Liver (tissue), 9 donors: ENCODE measurements around the gene FAM193A. TPM values are rescaled to one million over a fixed set of nuclear protein-coding genes. Genes with fewer than 3 reads are reported as not detected.

ENCODE experiments used
- DNase-seq: peaks from one replicate; pipeline ENCODE4 v3.0.0-alpha.2; 2017; ENCODE audit warnings: low spot score
- H3K27ac ChIP-seq, 2 donors: one replicate each; pipeline ENCODE4 v1.7.0; 2013; ENCODE audit warnings: inconsistent platforms in 2 of 2, low read length in 2 of 2, control low read depth in 1 of 2, low read depth in 1 of 2, mild to moderate bottlenecking in 1 of 2
- H3K27me3 ChIP-seq, 4 donors: one replicate each; pipeline versions ENCODE4 v1.6.1 to v1.7.0; 2013; ENCODE audit warnings: low read length in 3 of 4, inconsistent platforms in 1 of 4, mild to moderate bottlenecking in 1 of 4, moderate library complexity in 1 of 4; ENCODE audit not compliant: control insufficient read depth in 4 of 4, insufficient read depth in 4 of 4
- H3K36me3 ChIP-seq, 4 donors: one replicate each; pipeline versions ENCODE4 v1.6.1 to v1.7.0; 2013; ENCODE audit warnings: low read length in 3 of 4, mild to moderate bottlenecking in 3 of 4, low read depth in 1 of 4, moderate library complexity in 1 of 4; ENCODE audit not compliant: control insufficient read depth in 4 of 4, insufficient read depth in 3 of 4
- H3K4me1 ChIP-seq, 4 donors: one replicate each; pipeline versions ENCODE4 v1.6.1 to v1.7.0; 2013; ENCODE audit warnings: low read length in 3 of 4, mild to moderate bottlenecking in 3 of 4, moderate library complexity in 1 of 4; ENCODE audit not compliant: control insufficient read depth in 4 of 4, insufficient read depth in 4 of 4
- H3K4me3 ChIP-seq, 3 donors: one replicate each; pipeline versions ENCODE4 v1.6.1 to v1.7.0; 2013; ENCODE audit warnings: low read length in 3 of 3, control low read depth in 1 of 3, low read depth in 1 of 3, mild to moderate bottlenecking in 1 of 3
- H3K9ac ChIP-seq, 2 donors: one replicate each; pipeline ENCODE4 v1.7.0; 2013; ENCODE audit warnings: low read length in 2 of 2, mild to moderate bottlenecking in 2 of 2, moderate library complexity in 2 of 2, control low read depth in 1 of 2, low read depth in 1 of 2
- H3K9me3 ChIP-seq, 4 donors: one replicate each; pipeline versions ENCODE4 v1.6.1 to v1.7.0; 2013; ENCODE audit warnings: low read length in 3 of 4; ENCODE audit not compliant: control insufficient read depth in 4 of 4
- EGR1 ChIP-seq, 2 donors: IDR thresholded peaks; 2 replicates each; pipeline ENCODE4 v1.6.1; 2016 to 2018; ENCODE audit warnings: antibody characterized with exemption in 2 of 2, low read depth in 2 of 2
- FOXA1 ChIP-seq: IDR thresholded peaks from 2 replicates; pipeline ENCODE4 v1.6.1; 2016; ENCODE audit warnings: antibody characterized with exemption
- FOXA2 ChIP-seq: IDR thresholded peaks from 2 replicates; pipeline ENCODE4 v1.6.1; 2016; ENCODE audit warnings: antibody characterized with exemption
- GABPA ChIP-seq, 2 donors: IDR thresholded peaks in 1 of 2; conservative IDR thresholded peaks in 1 of 2; 2 replicates each; pipeline ENCODE4 v1.6.1; 2016; ENCODE audit warnings: antibody characterized with exemption in 2 of 2, mild to moderate bottlenecking in 1 of 2, moderate library complexity in 1 of 2
- HNF4A ChIP-seq, 2 donors: conservative IDR thresholded peaks; 2 replicates each; pipeline ENCODE4 v1.6.1; 2016; ENCODE audit warnings: antibody characterized with exemption in 2 of 2, mild to moderate bottlenecking in 2 of 2
- JUND ChIP-seq, 2 donors: IDR thresholded peaks; 2 replicates each; pipeline ENCODE4 v1.6.1; 2016; ENCODE audit warnings: antibody characterized with exemption in 2 of 2
- NR2F2 ChIP-seq: IDR thresholded peaks from 2 replicates; pipeline ENCODE4 v1.6.1; 2016; ENCODE audit warnings: antibody characterized with exemption
- RAD21 ChIP-seq, 2 donors: IDR thresholded peaks; 2 replicates each; pipeline ENCODE4 v1.6.1; 2016; ENCODE audit warnings: antibody characterized with exemption in 2 of 2, mild to moderate bottlenecking in 2 of 2
- RXRA ChIP-seq, 2 donors: IDR thresholded peaks; 2 replicates each; pipeline ENCODE4 v1.6.1; 2017 to 2018; ENCODE audit warnings: antibody characterized with exemption in 2 of 2, mild to moderate bottlenecking in 1 of 2
- SP1 ChIP-seq: IDR thresholded peaks from 2 replicates; pipeline ENCODE4 v1.6.1; 2018; ENCODE audit warnings: antibody characterized with exemption, mild to moderate bottlenecking
- TAF1 ChIP-seq: conservative IDR thresholded peaks from 2 replicates; pipeline ENCODE4 v1.6.1; 2016; ENCODE audit warnings: antibody characterized with exemption, mild to moderate bottlenecking
- YY1 ChIP-seq: IDR thresholded peaks from 2 replicates; pipeline ENCODE4 v1.6.1; 2016; ENCODE audit warnings: antibody characterized with exemption, mild to moderate bottlenecking
- WGBS: extraction: QIAGEN DNeasy Blood & Tissue Kit; methylation state at CpG from one replicate; pipeline ENCODE4 v1.1.7; 2013; 5-methylcytosine and 5-hydroxymethylcytosine counted together
- polyA plus RNA-seq, 2 donors: library from polyadenylated mRNA; stranded (reverse) in 1 of 2; unstranded in 1 of 2; fragments of 200-250 nt in 1 of 2; fragments of >200 nt in 1 of 2; fragmentation: Nextera tagmentation in 1 of 2; extraction: Ambion mirVana in 1 of 2; gene quantifications; one replicate each; pipeline versions ENCODE4 v1.2.1 to v1.2.3, GENCODE V29; 2013 to 2015
- total RNA-seq, 2 donors: library from RNA; depleted of rRNA; stranded (reverse); fragments of >200 nt; gene quantifications; one replicate each; pipeline ENCODE4 v1.2.3, GENCODE V29; 2014
- TF ChIP-seq, protein P1 (sequence below): IDR thresholded peaks from 2 replicates; pipeline ENCODE4 v1.6.1; 2016; ENCODE audit warnings: antibody characterized with exemption
- TF ChIP-seq, protein P2 (sequence below): IDR thresholded peaks from 2 replicates; pipeline ENCODE4 v1.6.1; 2016; ENCODE audit warnings: antibody characterized with exemption
- TF ChIP-seq, protein P3 (sequence below): IDR thresholded peaks from 2 replicates; pipeline ENCODE4 v1.6.1; 2016; ENCODE audit warnings: antibody characterized with exemption, mild to moderate bottlenecking
- TF ChIP-seq, protein P4 (sequence below): IDR thresholded peaks from 2 replicates; pipeline ENCODE4 v1.6.1; 2016; ENCODE audit warnings: antibody characterized with exemption
- TF ChIP-seq, protein P5 (sequence below): fragments of 150-350 bp; IDR thresholded peaks from 2 replicates; pipeline ENCODE4 v1.5.1; 2017; ENCODE audit warnings: improper control_type of control experiment, low read depth, low read length; ENCODE audit not compliant: missing input control
- donor health status: healthy.
- donor health status: healthy.
- donor health status: healthy.
- donor health status: healthy.
- donor health status: healthy.

The FAM193A gene
- total and polyA plus RNA-seq, 4 donors, result 3.9 to 10.2 (median 7.0) TPM

DNA sequence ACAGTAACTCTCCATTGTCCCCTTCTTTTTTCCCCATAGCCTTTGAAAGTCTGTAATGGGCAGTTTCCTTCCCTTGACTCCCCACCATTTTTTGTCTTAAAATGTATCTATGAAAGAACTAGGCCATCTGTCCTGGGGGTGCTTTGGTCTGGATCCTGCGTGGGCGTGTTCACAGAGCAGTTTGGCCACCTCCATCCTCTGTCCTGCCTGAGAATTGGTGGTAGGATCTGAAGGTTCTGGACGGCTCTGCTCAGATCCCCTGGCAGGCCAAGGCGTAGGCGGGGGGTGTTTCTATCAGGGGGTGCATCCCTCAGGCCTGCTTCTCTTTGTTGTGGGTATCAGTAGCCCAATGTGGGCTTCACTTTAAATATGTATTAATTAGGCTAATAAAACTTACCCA, 107.1 kb downstream of the FAM193A start:
- Histone ChIP-seq H3K9ac (no peak overlapping the region), H3K4me3 (no peak overlapping the region), H3K36me3 (peaks cover 3 to 66% (median 35%) of the 10 kb centered on the region in 4 donors), H3K4me1 (no peaks in the 10 kb centered on the region), H3K9me3 (no peaks in the 10 kb centered on the region), H3K27me3 (no peaks in the 10 kb centered on the region), H3K27ac (no peak overlapping the region)
- TF ChIP-seq SP1, result no peak
- TF ChIP-seq, protein P1, sequence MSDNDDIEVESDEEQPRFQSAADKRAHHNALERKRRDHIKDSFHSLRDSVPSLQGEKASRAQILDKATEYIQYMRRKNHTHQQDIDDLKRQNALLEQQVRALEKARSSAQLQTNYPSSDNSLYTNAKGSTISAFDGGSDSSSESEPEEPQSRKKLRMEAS, result no peak
- no peak for TF ChIP-seq YY1
- TF ChIP-seq FOXA1, result no peak
- TF ChIP-seq GABPA (IDR thresholded peaks at IDR 0.05 in 1 of 2, conservative IDR thresholded peaks at IDR 0.05 in 1 of 2), result no peak
- TF ChIP-seq TAF1, result no peak
- TF ChIP-seq EGR1 (IDR thresholded peaks at IDR 0.05; ENCODE audit: low read depth in 2 of 2), result no peak
- TF ChIP-seq HNF4A (conservative IDR thresholded peaks at IDR 0.05), result no peak
- TF ChIP-seq, protein P2, sequence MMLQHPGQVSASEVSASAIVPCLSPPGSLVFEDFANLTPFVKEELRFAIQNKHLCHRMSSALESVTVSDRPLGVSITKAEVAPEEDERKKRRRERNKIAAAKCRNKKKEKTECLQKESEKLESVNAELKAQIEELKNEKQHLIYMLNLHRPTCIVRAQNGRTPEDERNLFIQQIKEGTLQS, result no peak
- no peak for TF ChIP-seq RAD21 (IDR thresholded peaks at IDR 0.05)
- TF ChIP-seq, protein P3, sequence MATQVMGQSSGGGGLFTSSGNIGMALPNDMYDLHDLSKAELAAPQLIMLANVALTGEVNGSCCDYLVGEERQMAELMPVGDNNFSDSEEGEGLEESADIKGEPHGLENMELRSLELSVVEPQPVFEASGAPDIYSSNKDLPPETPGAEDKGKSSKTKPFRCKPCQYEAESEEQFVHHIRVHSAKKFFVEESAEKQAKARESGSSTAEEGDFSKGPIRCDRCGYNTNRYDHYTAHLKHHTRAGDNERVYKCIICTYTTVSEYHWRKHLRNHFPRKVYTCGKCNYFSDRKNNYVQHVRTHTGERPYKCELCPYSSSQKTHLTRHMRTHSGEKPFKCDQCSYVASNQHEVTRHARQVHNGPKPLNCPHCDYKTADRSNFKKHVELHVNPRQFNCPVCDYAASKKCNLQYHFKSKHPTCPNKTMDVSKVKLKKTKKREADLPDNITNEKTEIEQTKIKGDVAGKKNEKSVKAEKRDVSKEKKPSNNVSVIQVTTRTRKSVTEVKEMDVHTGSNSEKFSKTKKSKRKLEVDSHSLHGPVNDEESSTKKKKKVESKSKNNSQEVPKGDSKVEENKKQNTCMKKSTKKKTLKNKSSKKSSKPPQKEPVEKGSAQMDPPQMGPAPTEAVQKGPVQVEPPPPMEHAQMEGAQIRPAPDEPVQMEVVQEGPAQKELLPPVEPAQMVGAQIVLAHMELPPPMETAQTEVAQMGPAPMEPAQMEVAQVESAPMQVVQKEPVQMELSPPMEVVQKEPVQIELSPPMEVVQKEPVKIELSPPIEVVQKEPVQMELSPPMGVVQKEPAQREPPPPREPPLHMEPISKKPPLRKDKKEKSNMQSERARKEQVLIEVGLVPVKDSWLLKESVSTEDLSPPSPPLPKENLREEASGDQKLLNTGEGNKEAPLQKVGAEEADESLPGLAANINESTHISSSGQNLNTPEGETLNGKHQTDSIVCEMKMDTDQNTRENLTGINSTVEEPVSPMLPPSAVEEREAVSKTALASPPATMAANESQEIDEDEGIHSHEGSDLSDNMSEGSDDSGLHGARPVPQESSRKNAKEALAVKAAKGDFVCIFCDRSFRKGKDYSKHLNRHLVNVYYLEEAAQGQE, result no peak
- TF ChIP-seq RXRA (IDR thresholded peaks at IDR 0.05), result no peak
- TF ChIP-seq FOXA2, result no peak
- TF ChIP-seq, protein P4, sequence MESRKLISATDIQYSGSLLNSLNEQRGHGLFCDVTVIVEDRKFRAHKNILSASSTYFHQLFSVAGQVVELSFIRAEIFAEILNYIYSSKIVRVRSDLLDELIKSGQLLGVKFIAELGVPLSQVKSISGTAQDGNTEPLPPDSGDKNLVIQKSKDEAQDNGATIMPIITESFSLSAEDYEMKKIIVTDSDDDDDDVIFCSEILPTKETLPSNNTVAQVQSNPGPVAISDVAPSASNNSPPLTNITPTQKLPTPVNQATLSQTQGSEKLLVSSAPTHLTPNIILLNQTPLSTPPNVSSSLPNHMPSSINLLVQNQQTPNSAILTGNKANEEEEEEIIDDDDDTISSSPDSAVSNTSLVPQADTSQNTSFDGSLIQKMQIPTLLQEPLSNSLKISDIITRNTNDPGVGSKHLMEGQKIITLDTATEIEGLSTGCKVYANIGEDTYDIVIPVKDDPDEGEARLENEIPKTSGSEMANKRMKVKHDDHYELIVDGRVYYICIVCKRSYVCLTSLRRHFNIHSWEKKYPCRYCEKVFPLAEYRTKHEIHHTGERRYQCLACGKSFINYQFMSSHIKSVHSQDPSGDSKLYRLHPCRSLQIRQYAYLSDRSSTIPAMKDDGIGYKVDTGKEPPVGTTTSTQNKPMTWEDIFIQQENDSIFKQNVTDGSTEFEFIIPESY, result no peak
- TF ChIP-seq, protein P5, sequence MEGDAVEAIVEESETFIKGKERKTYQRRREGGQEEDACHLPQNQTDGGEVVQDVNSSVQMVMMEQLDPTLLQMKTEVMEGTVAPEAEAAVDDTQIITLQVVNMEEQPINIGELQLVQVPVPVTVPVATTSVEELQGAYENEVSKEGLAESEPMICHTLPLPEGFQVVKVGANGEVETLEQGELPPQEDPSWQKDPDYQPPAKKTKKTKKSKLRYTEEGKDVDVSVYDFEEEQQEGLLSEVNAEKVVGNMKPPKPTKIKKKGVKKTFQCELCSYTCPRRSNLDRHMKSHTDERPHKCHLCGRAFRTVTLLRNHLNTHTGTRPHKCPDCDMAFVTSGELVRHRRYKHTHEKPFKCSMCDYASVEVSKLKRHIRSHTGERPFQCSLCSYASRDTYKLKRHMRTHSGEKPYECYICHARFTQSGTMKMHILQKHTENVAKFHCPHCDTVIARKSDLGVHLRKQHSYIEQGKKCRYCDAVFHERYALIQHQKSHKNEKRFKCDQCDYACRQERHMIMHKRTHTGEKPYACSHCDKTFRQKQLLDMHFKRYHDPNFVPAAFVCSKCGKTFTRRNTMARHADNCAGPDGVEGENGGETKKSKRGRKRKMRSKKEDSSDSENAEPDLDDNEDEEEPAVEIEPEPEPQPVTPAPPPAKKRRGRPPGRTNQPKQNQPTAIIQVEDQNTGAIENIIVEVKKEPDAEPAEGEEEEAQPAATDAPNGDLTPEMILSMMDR, result no peak
- TF ChIP-seq NR2F2, result no peak
- TF ChIP-seq JUND (IDR thresholded peaks at IDR 0.05), result no peak
- DNase-seq, result no peak
- WGBS, result 98% methylated on average over 5 of the region's 5 CpGs
